ENCODE results near the gene C15orf39. TPM values are rescaled to one million over a fixed set of nuclear protein-coding genes. Genes with fewer than 3 reads are reported as not detected.

Gene C15orf39
- total and polyA plus RNA-seq, 3 donors from 2014 or later, result 167 to 321 (median 168) TPM

DNA sequence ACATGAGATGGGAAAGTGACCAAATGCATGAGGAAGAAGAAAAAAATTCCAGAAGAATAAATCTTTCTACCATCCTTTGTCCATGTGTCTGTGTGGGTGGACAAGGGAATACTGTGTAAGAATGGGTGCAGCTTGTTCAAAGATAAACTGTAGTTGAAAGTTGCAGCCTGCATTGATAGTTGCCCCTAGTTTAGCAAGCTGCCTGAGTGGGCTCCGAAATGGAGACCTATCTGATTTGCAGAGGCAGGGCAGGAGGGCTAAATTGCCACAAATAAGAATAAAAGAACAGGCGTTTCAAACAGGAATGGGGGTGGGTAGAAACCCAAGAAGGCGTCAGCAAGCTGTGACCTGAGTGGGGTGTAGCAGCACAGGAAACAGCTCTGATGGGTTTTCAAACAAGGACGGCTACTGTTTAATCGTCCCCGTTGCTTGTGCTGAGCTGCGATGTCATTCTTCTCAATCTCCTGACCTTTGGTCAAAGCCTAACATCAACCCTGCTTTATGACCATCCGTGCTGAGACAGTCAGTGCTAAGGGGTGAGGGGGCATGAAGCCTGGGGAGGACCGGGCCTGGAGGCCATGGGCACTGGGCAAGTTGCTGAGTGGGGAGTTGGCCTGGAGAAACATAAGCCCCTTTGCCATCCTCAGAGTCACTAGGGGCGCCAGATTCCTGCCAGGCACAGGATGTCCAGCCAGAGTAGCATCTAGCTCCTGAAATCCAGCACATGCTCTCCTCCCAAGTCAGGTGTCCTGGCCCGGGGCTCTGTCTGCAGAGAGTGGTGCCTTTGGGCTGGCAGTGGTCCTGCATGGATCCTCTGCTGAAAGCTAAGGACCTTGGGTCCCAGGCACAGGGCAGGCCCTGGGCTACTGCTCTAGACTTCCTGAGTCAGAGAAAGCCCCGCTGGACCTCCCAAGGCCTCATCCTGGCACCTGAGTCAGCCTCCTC lies 19.2 kb upstream of the C15orf39 start:
- Histone ChIP-seq H3K4me3 (no peak overlapping the region), H3K27ac (peak overlapping the region in 1 of 2 donors; percentile 62), H3K9me3 (no peaks in the 10 kb centered on the region), H3K4me1 (peaks cover 51% of the 10 kb centered on the region), H3K27me3 (no peaks in the 10 kb centered on the region), H3K36me3 (ENCODE audit: low read depth, missing control alignments) (no peaks in the 10 kb centered on the region)
- intact Hi-C loops (cut with DNase I; ENCODE audit: low total_unique reads), result no loop called here
- TF ChIP-seq, protein P1, sequence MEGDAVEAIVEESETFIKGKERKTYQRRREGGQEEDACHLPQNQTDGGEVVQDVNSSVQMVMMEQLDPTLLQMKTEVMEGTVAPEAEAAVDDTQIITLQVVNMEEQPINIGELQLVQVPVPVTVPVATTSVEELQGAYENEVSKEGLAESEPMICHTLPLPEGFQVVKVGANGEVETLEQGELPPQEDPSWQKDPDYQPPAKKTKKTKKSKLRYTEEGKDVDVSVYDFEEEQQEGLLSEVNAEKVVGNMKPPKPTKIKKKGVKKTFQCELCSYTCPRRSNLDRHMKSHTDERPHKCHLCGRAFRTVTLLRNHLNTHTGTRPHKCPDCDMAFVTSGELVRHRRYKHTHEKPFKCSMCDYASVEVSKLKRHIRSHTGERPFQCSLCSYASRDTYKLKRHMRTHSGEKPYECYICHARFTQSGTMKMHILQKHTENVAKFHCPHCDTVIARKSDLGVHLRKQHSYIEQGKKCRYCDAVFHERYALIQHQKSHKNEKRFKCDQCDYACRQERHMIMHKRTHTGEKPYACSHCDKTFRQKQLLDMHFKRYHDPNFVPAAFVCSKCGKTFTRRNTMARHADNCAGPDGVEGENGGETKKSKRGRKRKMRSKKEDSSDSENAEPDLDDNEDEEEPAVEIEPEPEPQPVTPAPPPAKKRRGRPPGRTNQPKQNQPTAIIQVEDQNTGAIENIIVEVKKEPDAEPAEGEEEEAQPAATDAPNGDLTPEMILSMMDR (IDR thresholded peaks at IDR 0.05), result no peak
- no peak for TF ChIP-seq POLR2A (IDR thresholded peaks at IDR 0.05)
- 46 to 53% methylated on average over 9 to 12 of the region's 12 CpGs for WGBS, 2 donors
- DNase-seq, result no peak

DNA sequence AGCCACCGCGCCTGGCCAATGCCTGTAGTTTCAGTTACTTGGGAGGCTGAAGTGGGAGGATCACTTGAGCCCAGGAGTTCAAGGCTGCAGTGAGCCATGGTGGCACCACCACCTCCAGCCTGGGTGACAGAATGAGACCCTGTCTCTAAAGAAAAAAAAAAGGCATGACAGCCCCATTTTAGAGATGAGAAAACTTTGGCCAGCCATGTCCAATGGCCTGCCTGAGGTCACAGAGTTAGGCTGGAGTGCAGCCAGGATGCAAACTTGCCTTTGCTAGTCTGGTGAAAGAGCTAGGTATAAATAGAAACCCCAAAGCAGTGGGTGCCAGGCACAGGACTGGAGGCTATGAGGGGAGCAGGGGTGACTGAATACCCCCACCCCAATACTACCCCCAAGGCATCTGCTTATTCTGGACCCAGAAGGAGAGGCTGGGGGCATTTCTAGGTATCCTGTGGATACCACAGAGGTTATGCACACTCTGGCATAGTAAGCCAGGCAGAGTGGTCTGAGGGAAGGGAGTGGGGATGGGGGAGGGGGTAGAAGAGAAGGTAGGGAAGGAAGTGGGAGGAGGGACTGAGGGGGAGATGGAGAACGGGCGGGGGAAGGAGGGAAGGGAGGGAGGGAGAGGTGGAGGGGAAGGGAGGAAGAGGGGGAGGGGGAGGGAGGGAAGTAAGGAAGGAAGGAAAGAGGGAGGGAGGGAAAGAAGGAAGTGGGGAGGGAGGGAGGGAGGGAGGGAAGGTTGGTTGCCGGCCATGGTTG lies 16.2 kb upstream of the C15orf39 start:
- 72 to 81% methylated on average over 5 of the region's 5 CpGs for WGBS, 2 donors
- intact Hi-C loops (cut with DNase I; ENCODE audit: low total_unique reads), result no loop called here
- TF ChIP-seq POLR2A (IDR thresholded peaks at IDR 0.05), result no peak
- TF ChIP-seq, protein P1 (IDR thresholded peaks at IDR 0.05), result no peak
- Histone ChIP-seq H3K36me3 (ENCODE audit: low read depth, missing control alignments) (no peaks in the 10 kb centered on the region), H3K27me3 (no peaks in the 10 kb centered on the region), H3K27ac (no peak overlapping the region), H3K4me3 (no peak overlapping the region), H3K9me3 (no peaks in the 10 kb centered on the region), H3K4me1 (peaks cover 22% of the 10 kb centered on the region)
- no peak for DNase-seq

GRCh38 chr15:75186044-75186443 lies 15.6 kb upstream of the C15orf39 start:
- 86 to 93% methylated on average over 4 of the region's 4 CpGs for WGBS, 2 donors

GRCh38 chr15:75188499-75188898 lies 13.2 kb upstream of the C15orf39 start:
- peaks cover 18% of the 10 kb centered on the region for H3K4me1 ChIP-seq
- no peak for DNase-seq
- TF ChIP-seq, protein P1 (IDR thresholded peaks at IDR 0.05), result no peak
- TF ChIP-seq POLR2A (IDR thresholded peaks at IDR 0.05), result no peak
- intact Hi-C loops (cut with DNase I; ENCODE audit: low total_unique reads), result no loop called here
- H3K36me3 ChIP-seq (ENCODE audit: low read depth, missing control alignments), result no peaks in the 10 kb centered on the region
- no peak overlapping the region for H3K4me3 ChIP-seq
- no peak overlapping the region for H3K27ac ChIP-seq
- H3K9me3 ChIP-seq, result no peaks in the 10 kb centered on the region
- no peaks in the 10 kb centered on the region for H3K27me3 ChIP-seq
- 75 to 98% methylated on average over 4 to 6 of the region's 6 CpGs for WGBS, 2 donors

More at GRCh38 chr15:75186044-75186443, 15.6 kb upstream of the C15orf39 start:
- H3K4me3 ChIP-seq, result no peak overlapping the region
- intact Hi-C loops (cut with DNase I; ENCODE audit: low total_unique reads), result no loop called here
- TF ChIP-seq, protein P1 (IDR thresholded peaks at IDR 0.05), result no peak
- TF ChIP-seq POLR2A (IDR thresholded peaks at IDR 0.05), result no peak
- H3K27ac ChIP-seq, result no peak overlapping the region
- no peaks in the 10 kb centered on the region for H3K9me3 ChIP-seq
- H3K4me1 ChIP-seq, result peaks cover 18% of the 10 kb centered on the region
- H3K27me3 ChIP-seq, result no peaks in the 10 kb centered on the region
- no peak for DNase-seq
- H3K36me3 ChIP-seq (ENCODE audit: low read depth, missing control alignments), result no peaks in the 10 kb centered on the region
